CD14-positive monocyte (primary cell): ENCODE measurements around the gene ADAR. TPM values are rescaled to one million over a fixed set of nuclear protein-coding genes. Genes with fewer than 3 reads are reported as not detected.

Experiments used
- DNase-seq, 3 donors: peaks; one replicate each; pipeline ENCODE4 v3.0.0-alpha.2; 2011 to 2022
- H2AFZ ChIP-seq: 2 replicates; pipeline ENCODE4 v1.6.0; 2012; ENCODE audit warnings: mild to moderate bottlenecking, low read depth, low read length, inconsistent platforms; ENCODE audit not compliant: insufficient read depth, poor library complexity, severe bottlenecking
- H3K27ac ChIP-seq, 2 donors: 1 replicate in 1 of 2; 2 replicates in 1 of 2; pipeline ENCODE4 v1.5.1; 2012 to 2013; ENCODE audit warnings: low read length in 2 of 2, control low read depth in 1 of 2, inconsistent platforms in 1 of 2, low read depth in 1 of 2, mild to moderate bottlenecking in 1 of 2
- H3K27me3 ChIP-seq, 2 donors: one replicate each; pipeline versions ENCODE4 v1.6.0 to v1.6.1; 2011 to 2013; ENCODE audit warnings: low read length in 2 of 2; ENCODE audit not compliant: control insufficient read depth in 2 of 2, insufficient read depth in 2 of 2
- H3K36me3 ChIP-seq, 2 donors: replicated peaks in 1 of 2; 1 replicate in 1 of 2; 2 replicates in 1 of 2; pipeline versions ENCODE4 v1.5.1 to v1.6.1; 2012 to 2013; ENCODE audit warnings: low read length in 2 of 2, control low read depth in 1 of 2, inconsistent platforms in 1 of 2, mild to moderate bottlenecking in 1 of 2; ENCODE audit not compliant: insufficient read depth in 2 of 2, control insufficient read depth in 1 of 2
- H3K4me1 ChIP-seq, 2 donors: 1 replicate in 1 of 2; 2 replicates in 1 of 2; pipeline versions ENCODE4 v1.5.1 to v1.6.1; 2012 to 2013; ENCODE audit warnings: low read length in 2 of 2, control low read depth in 1 of 2, inconsistent platforms in 1 of 2, mild to moderate bottlenecking in 1 of 2, moderate library complexity in 1 of 2; ENCODE audit not compliant: insufficient read depth in 2 of 2, control insufficient read depth in 1 of 2
- H3K4me2 ChIP-seq: replicated peaks from 2 replicates; pipeline ENCODE3; 2012; ENCODE audit warnings: low read length, moderate library complexity, mild to moderate bottlenecking; ENCODE audit not compliant: poor library complexity, severe bottlenecking; ENCODE audit errors: extremely low read depth
- H3K4me3 ChIP-seq, 3 experiments: fragments of 200-600 bp in 1 of 3; sonication (generic) in 1 of 3; replicated peaks in 1 of 3; 1 replicate in 2 of 3; 2 replicates in 1 of 3; pipeline ENCODE4 v1.5.1; 2011 to 2013; ENCODE audit warnings: low read length in 3 of 3, mild to moderate bottlenecking in 3 of 3, control low read depth in 2 of 3, low read depth in 2 of 3, inconsistent platforms in 1 of 3, moderate library complexity in 1 of 3
- H3K79me2 ChIP-seq: 2 replicates; pipeline ENCODE4 v1.6.0; 2012; ENCODE audit warnings: mild to moderate bottlenecking, control low read depth, inconsistent platforms, low read length, moderate library complexity; ENCODE audit not compliant: insufficient read depth
- H3K9ac ChIP-seq: 2 replicates; pipeline ENCODE4 v1.6.0; 2017; ENCODE audit warnings: low read length, mild to moderate bottlenecking; ENCODE audit not compliant: insufficient read depth, poor library complexity, severe bottlenecking
- H3K9me3 ChIP-seq, 2 donors: replicated peaks in 1 of 2; 1 replicate in 1 of 2; 2 replicates in 1 of 2; pipeline versions ENCODE4 v1.5.1 to v1.6.1; 2012 to 2013; ENCODE audit warnings: low read length in 2 of 2, control low read depth in 1 of 2; ENCODE audit not compliant: control insufficient read depth in 1 of 2, insufficient read depth in 1 of 2
- H4K20me1 ChIP-seq: 2 replicates; pipeline ENCODE4 v1.6.0; 2012; ENCODE audit warnings: mild to moderate bottlenecking, low read length, control low read depth, moderate library complexity; ENCODE audit not compliant: insufficient read depth
- H3K27ac Mint-ChIP-seq, 7 donors: one replicate each; pipeline ENCODE4 v1.8.0; 2020; ENCODE audit warnings: mild to moderate bottlenecking in 7 of 7, mixed read lengths in 7 of 7, moderate library complexity in 6 of 7, inconsistent platforms in 2 of 7
- H3K27me3 Mint-ChIP-seq, 3 donors: one replicate each; pipeline ENCODE4 v1.8.0; 2021 to 2022; ENCODE audit warnings: low read depth in 3 of 3, mild to moderate bottlenecking in 3 of 3, mixed read lengths in 3 of 3, moderate library complexity in 3 of 3, inconsistent platforms in 1 of 3
- H3K36me3 Mint-ChIP-seq, 2 donors: one replicate each; pipeline ENCODE4 v1.8.0; 2020; ENCODE audit warnings: mixed read lengths in 2 of 2, inconsistent platforms in 1 of 2, mild to moderate bottlenecking in 1 of 2
- H3K4me1 Mint-ChIP-seq: one replicate; pipeline ENCODE4 v1.8.0; 2020; ENCODE audit warnings: mild to moderate bottlenecking, mixed read lengths
- H3K4me3 Mint-ChIP-seq, 2 donors: one replicate each; pipeline ENCODE4 v1.8.0; 2020; ENCODE audit warnings: mild to moderate bottlenecking in 2 of 2, mixed read lengths in 2 of 2, moderate library complexity in 1 of 2
- H3K9me3 Mint-ChIP-seq, 7 donors: one replicate each; pipeline ENCODE4 v1.8.0; 2020 to 2022; ENCODE audit warnings: mixed read lengths in 7 of 7, mild to moderate bottlenecking in 6 of 7, moderate library complexity in 6 of 7, inconsistent platforms in 2 of 7
- CTCF ChIP-seq: fragments of 200-600 bp; IDR thresholded peaks from one replicate; pipeline ENCODE4 v1.8.0; 2022; ENCODE audit warnings: antibody characterized with exemption, mild to moderate bottlenecking
- WGBS: methylation state at CpG from one replicate; pipeline ENCODE4 v1.1.5; 2013; ENCODE audit warnings: missing lambda C conversion rate; ENCODE audit not compliant: insufficient coverage; 5-methylcytosine and 5-hydroxymethylcytosine counted together
- intact Hi-C, 2 donors: fragments of 100-400 bp; cut with micrococcal nuclease; formaldehyde crosslinking; loops; one replicate each; pipeline versions ENCODE4 v1.15.0 to v1.15.1; 2023
- polyA plus RNA-seq, 3 donors: library from polyadenylated mRNA; depleted of rRNA in 1 of 3; unstranded in 2 of 3; stranded (reverse) in 1 of 3; fragments of 300-500 nt in 2 of 3; fragments of >200 nt in 1 of 3; fragmentation: Illumina TruSeq in 2 of 3; gene quantifications; 1 replicate in 2 of 3; 2 replicates in 1 of 3; pipeline ENCODE4 v1.2.3, GENCODE V29; 2012 to 2021

The ADAR gene
- polyA plus RNA-seq, 3 donors = 57.3 to 100 (median 91.6) TPM

GRCh38 chr1:154572468-154573167 lies 35.4 kb downstream of the ADAR start:
- H3K27ac ChIP-seq = no peak overlapping the region
- H3K27me3 ChIP-seq = peaks cover 0 to 12% of the 10 kb centered on the region in 2 donors
- no peak overlapping the region for H3K4me3 ChIP-seq
- peaks cover 12 to 26% (median 16%) of the 10 kb centered on the region in 3 donors for H3K27me3 Mint-ChIP-seq
- H3K27ac Mint-ChIP-seq = no peak overlapping the region
- 90% methylated on average over 4 of the region's 10 CpGs for WGBS
- peaks cover 11% of the 10 kb centered on the region for H4K20me1 ChIP-seq
- H3K36me3 Mint-ChIP-seq = peaks cover 0 to under 1% of the 10 kb centered on the region in 2 donors
- H3K9me3 Mint-ChIP-seq = peaks cover 0 to 2% (median 1%) of the 10 kb centered on the region in 7 donors
- no peak overlapping the region for H3K4me3 Mint-ChIP-seq
- no peak for DNase-seq
- no peak overlapping the region for H3K4me2 ChIP-seq
- intact Hi-C loops = no loop called here
- H3K4me1 ChIP-seq = peaks cover 3 to 6% of the 10 kb centered on the region in 2 donors
- H3K36me3 ChIP-seq = no peaks in the 10 kb centered on the region
- H3K9me3 ChIP-seq = no peaks in the 10 kb centered on the region
- no peaks in the 10 kb centered on the region for H3K79me2 ChIP-seq
- H2AFZ ChIP-seq = no peak overlapping the region
- no peak overlapping the region for H3K9ac ChIP-seq
- no peak for TF ChIP-seq CTCF
- H3K4me1 Mint-ChIP-seq = peaks cover 4% of the 10 kb centered on the region

- H3K27me3 Mint-ChIP-seq = peaks cover 19 to 33% (median 22%) of the 10 kb centered on the region in 3 donors
- no peak overlapping the region for H3K9ac ChIP-seq
- peaks cover 0 to 6% (median 2%) of the 10 kb centered on the region in 7 donors for H3K9me3 Mint-ChIP-seq
- TF ChIP-seq CTCF = no peak
- no peak overlapping the region for H3K4me2 ChIP-seq
- H3K4me1 ChIP-seq = peaks cover 3 to 9% of the 10 kb centered on the region in 2 donors
- peaks cover 6 to 19% of the 10 kb centered on the region in 2 donors for H3K27me3 ChIP-seq
- H3K9me3 ChIP-seq = no peaks in the 10 kb centered on the region
- peaks cover 4% of the 10 kb centered on the region for H4K20me1 ChIP-seq
- H3K27ac ChIP-seq = no peak overlapping the region
- H3K4me1 Mint-ChIP-seq = peaks cover 8% of the 10 kb centered on the region
- no peak overlapping the region for H2AFZ ChIP-seq
- H3K79me2 ChIP-seq = no peaks in the 10 kb centered on the region
- no peak overlapping the region for H3K4me3 ChIP-seq
- H3K27ac Mint-ChIP-seq = no peak overlapping the region
- 97% methylated on average over 26 of the region's 29 CpGs for WGBS
- intact Hi-C loops = no loop called here
- no peak overlapping the region for H3K4me3 Mint-ChIP-seq
- no peak for DNase-seq
- peaks cover 0 to 3% of the 10 kb centered on the region in 2 donors for H3K36me3 Mint-ChIP-seq
- H3K36me3 ChIP-seq = no peaks in the 10 kb centered on the region
Measured at GRCh38 chr1:154571964-154572288, 36.1 kb downstream of the ADAR start.
